ENCODE measurements around the gene AVP. TPM values are rescaled to one million over a fixed set of nuclear protein-coding genes. Genes with fewer than 3 reads are reported as not detected.
"Not testable (repeated sequence)": the region's sequence is repeated elsewhere in the genome, so short reads cannot be mapped to it uniquely, and the experiment has no call there.

Gene AVP
- polyA plus RNA-seq, 1 donor from 2014 or later: not detected

- Histone ChIP-seq H3K79me2 (replicated peaks; ENCODE audit: insufficient read depth, low read length) (no peaks in the 10 kb centered on the region), H3K4me2 (ENCODE audit: low read length) (no peak overlapping the region), H2AFZ (ENCODE audit: low read depth, low read length) (no peak overlapping the region), H3F3A (ENCODE audit: insufficient read depth, low read length, poor library complexity, severe bottlenecking) (no peaks in the 10 kb centered on the region), H3K4me3 (ENCODE audit: low read length) (no peak overlapping the region), H3K27ac (ENCODE audit: low read length) (no peak overlapping the region), H3K27me3 (ENCODE audit: insufficient read depth, low read depth, low read length) (peaks cover 37% of the 10 kb centered on the region), H4K20me1 (ENCODE audit: insufficient read depth) (no peaks in the 10 kb centered on the region), H3K9ac (ENCODE audit: low read length) (no peak overlapping the region), H3K36me3 (ENCODE audit: insufficient read depth, low read length) (no peaks in the 10 kb centered on the region), H3K9me2 (ENCODE audit: insufficient read depth, low read length) (no peaks in the 10 kb centered on the region), H3K9me3 (ENCODE audit: low read length) (no peaks in the 10 kb centered on the region)
- TF ChIP-seq CTCF (IDR thresholded peaks at IDR 0.05; ENCODE audit: poor library complexity, severe bottlenecking): no peak
These were observed 3.6 kb downstream of the AVP start for GRCh38 chr20:3080939-3081388.

- Histone ChIP-seq H2AFZ (ENCODE audit: low read depth, low read length) (no peak overlapping the region), H3K4me3 (ENCODE audit: low read length) (no peak overlapping the region), H3F3A (ENCODE audit: insufficient read depth, low read length, poor library complexity, severe bottlenecking) (no peaks in the 10 kb centered on the region), H3K9me2 (ENCODE audit: insufficient read depth, low read length) (no peaks in the 10 kb centered on the region), H3K27ac (ENCODE audit: low read length) (no peak overlapping the region), H3K4me2 (ENCODE audit: low read length) (no peak overlapping the region), H4K20me1 (ENCODE audit: insufficient read depth) (no peaks in the 10 kb centered on the region), H3K9ac (ENCODE audit: low read length) (no peak overlapping the region), H3K9me3 (ENCODE audit: low read length) (no peaks in the 10 kb centered on the region), H3K27me3 (ENCODE audit: insufficient read depth, low read depth, low read length) (peaks cover 22% of the 10 kb centered on the region), H3K36me3 (ENCODE audit: insufficient read depth, low read length) (no peaks in the 10 kb centered on the region), H3K79me2 (replicated peaks; ENCODE audit: insufficient read depth, low read length) (no peaks in the 10 kb centered on the region)
- TF ChIP-seq RAD21 (conservative IDR thresholded peaks at IDR 0.05) (no peak), EZH2 (IDR thresholded peaks at IDR 0.05; ENCODE audit: borderline replicate concordance, insufficient read depth, low read length, poor library complexity, severe bottlenecking) (no peak), EP300 (conservative IDR thresholded peaks at IDR 0.05; ENCODE audit: poor library complexity, severe bottlenecking) (no peak), CTCF (IDR thresholded peaks at IDR 0.05; ENCODE audit: poor library complexity, severe bottlenecking) (no peak), SMC3 (conservative IDR thresholded peaks at IDR 0.05; ENCODE audit: poor library complexity) (no peak), POLR2AphosphoS5 (IDR thresholded peaks at IDR 0.05) (no peak), MXI1 (conservative IDR thresholded peaks at IDR 0.05; ENCODE audit: poor library complexity, severe bottlenecking) (no peak), REST (IDR thresholded peaks at IDR 0.05; ENCODE audit: borderline replicate concordance) (no peak), TAF1 (IDR thresholded peaks at IDR 0.05; ENCODE audit: low read depth) (no peak)
These were observed 6.8 kb downstream of the AVP start for GRCh38 chr20:3077618-3078134.

GRCh38 chr20:3075315-3075714, 9.2 kb downstream of the AVP start:
- H3K36me3 ChIP-seq (ENCODE audit: insufficient read depth, low read length); H2AFZ ChIP-seq (ENCODE audit: low read depth, low read length); H3K9me3 ChIP-seq (ENCODE audit: low read length); H3K27ac ChIP-seq (ENCODE audit: low read length); H3K9me2 ChIP-seq (ENCODE audit: insufficient read depth, low read length); H4K20me1 ChIP-seq (ENCODE audit: insufficient read depth); H3F3A ChIP-seq (ENCODE audit: insufficient read depth, low read length, poor library complexity, severe bottlenecking); H3K79me2 ChIP-seq (replicated peaks; ENCODE audit: insufficient read depth, low read length); H3K9ac ChIP-seq (ENCODE audit: low read length); H3K4me3 ChIP-seq (ENCODE audit: low read length); H3K4me2 ChIP-seq (ENCODE audit: low read length): not testable (repeated sequence)
- H3K27me3 ChIP-seq (ENCODE audit: insufficient read depth, low read depth, low read length): peaks cover 24% of the 10 kb centered on the region
